ENCODE data around the gene LRRC7.

LRRC7 gene

DNA sequence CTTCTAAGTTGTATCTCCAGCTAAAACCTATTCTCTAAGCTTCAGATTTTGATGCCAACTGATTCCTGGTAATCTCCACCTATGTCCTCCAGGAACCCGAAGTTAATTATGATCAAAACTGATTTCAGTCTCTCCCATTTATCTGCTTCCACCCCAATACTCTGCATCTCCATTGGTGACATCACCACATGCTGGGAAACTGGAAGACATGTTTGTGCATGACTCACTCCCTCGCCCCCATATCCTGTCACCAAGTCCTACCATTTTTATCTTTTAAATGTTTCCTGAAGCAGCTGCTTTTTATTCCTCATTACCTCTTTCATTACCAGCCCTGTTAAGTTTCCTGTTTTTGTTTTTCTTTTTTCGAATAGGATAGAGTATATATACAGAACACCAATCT, 409.2 kb downstream of the LRRC7 start:
- DNase-seq (ENCODE audit: low spot score) = no peak

DNA sequence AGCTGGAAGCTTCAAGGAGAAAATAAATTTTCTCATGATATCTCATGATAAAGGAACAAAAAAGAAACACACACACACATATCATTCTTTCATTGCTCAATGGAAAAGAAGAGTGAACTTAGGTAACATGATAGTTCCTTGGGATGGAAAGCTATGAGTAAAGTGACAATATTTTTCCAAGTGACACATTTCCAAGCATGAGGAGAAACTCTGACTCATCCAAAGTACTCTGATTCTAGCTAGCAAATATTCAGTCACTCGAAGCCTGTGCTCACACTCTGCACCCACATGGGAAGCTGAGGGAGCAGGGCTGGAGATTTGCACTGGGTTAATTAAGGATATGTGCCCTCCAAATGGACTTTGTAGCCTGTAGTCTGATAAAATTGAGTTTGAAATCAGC, 415.3 kb downstream of the LRRC7 start:
- DNase-seq (ENCODE audit: low spot score) = no peak

DNA sequence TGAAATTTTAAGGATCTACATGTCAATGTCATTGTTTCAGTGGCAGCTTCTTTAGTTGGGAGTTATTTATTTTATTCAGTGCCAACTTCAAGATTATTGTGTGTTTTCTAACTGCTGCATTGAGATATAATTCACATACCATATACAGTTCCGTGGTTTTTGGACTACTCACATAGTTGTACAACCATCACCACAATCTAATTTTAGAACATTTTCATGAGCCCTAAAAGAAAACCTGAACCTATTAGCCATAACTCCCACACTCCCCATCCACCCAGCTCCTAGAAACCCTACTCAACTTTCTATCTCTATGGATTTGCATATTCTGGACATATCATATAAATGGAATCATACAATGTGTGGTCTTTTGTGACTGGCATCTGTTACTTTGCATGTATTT, 417.7 kb downstream of the LRRC7 start:
- no peak for DNase-seq (ENCODE audit: low spot score)

DNA sequence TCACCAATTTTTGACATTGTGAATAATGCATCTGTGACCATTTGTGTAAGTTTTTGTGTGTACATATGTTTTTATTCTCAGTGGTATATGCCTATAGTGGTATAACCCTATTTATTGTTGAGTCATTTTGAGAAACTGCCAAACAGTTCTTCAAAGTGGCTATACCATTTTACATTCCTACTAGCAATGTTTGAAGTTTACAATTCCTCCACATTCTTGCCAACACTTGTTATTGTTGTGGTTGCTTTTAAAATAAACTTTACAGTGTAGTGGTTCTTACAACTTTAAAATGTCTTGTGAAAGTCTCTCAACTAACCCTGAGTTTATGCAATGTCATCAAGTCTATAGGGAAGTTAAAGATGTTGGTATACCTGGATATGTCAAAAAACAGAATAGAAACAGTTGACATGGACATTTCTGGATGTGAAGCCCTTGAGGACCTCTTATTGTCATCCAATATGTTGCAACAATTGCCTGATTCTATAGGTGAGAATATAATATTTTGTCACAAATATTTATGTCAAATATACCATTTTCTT, 418.2 kb downstream of the LRRC7 start:
- DNase-seq (ENCODE audit: low spot score) = no peak

DNA sequence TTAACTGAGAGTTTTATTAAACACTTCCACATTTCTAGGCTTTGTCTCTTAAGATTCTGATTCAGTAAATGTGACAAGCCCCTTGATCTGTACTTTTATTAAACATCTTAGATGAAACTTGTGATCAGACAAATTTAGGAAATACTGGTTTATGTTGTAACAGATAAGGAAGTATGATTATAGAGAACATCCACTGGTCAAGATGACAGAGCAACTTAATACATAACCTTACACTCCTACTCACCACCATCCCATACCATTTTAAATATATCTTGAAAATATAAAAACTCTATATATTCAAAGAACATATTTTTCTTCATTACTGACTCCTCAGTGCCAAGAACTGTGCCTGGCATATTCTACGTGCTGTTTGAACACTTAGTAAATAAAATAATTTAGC, 420.2 kb downstream of the LRRC7 start:
- no peak for DNase-seq (ENCODE audit: low spot score)

DNA sequence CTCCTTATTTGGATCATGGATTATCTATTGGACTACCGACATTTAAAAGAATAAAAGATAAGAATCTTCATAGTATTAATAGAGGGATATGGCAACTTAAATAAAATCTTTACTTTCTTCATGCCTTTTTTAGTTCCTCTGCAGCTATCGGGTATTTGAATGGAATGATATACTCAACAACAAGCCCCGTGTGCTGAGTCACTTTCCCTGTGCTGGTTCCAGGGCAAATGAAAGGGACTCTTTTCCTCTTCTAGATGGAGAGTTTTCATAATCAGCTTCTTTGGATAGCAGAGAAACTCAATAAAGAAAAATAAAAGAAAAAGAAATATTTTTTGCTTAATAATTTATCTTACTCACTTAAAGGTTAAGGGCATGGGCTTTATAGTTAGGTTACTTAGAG, 423.9 kb downstream of the LRRC7 start:
- no peak for DNase-seq (ENCODE audit: low spot score)

DNA sequence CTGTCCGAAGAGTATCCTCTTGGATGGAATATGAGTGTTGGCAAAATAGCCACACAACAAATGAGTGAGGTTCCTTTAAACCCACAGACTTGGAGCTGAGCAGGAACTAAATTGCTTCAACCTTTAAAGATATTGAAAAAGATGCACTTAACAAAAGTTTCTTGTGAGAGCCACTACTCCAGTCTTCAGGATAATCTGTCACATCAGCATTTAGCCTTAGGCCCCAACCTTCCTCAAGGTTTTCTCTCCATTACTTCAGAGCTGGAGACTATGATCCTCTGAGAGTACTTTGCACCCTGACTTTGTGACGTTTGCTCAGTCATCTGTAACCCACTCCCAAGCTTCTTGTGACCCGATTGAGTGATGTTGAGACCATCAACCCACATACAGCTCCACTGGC, 424.9 kb downstream of the LRRC7 start:
- DNase-seq (ENCODE audit: low spot score) = no peak

DNA sequence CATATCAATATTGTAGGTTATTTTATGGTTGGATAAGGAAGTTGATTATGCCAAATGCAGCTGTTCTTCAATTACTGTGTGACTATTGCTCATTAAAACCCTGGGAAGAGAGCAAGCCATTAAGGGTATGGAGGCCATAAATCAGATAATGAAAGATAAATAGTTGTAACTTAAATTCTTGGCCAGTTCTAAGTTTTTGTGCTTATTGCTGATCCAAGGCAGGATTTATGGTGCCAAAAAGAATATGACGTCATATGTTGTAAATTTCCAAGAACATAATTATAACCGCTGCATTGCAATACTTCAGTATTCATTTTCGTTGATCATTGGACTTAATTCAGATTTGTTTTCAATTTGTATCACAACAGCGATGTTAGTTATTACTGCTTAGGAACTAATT, 426.1 kb downstream of the LRRC7 start:
- no peak for DNase-seq (ENCODE audit: low spot score)

DNA sequence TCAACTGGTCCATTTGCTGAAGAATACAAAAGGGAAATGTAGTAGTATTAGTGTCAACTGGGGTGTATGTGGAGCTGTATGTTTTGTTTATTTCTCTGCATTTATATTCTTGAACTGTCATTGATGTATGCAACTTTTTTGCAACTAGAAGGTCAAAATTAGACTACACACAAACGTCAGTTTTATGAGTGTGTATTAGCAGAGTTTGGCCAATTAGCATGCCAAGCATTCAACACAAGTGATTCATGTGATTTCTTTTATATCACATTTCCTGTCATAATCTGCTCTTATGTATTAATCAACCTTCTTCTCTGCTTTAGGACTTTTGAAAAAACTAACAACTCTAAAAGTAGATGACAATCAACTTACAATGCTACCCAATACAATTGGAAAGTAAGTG, 426.5 kb downstream of the LRRC7 start:
- DNase-seq (ENCODE audit: low spot score) = no peak

DNA sequence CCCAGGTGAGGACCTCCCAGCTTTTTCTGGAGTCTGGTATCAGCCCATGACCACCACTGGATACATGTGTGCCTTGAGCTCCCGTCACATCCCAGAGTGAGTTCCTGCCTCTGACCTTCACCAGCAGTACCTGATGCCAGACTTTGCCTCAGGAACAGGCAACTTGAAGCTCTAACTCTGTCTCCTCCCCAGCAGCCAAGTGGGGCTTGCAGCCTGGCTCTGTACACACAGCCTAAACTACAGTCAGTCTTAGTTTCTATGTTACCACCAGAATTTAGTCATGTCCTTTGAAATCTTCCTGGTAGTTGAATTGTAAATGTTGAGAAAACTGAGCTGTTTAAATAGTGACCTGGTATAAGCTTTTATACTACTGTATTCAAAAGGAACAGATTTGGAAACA, 431.1 kb downstream of the LRRC7 start:
- DNase-seq (ENCODE audit: low spot score) = no peak

DNA sequence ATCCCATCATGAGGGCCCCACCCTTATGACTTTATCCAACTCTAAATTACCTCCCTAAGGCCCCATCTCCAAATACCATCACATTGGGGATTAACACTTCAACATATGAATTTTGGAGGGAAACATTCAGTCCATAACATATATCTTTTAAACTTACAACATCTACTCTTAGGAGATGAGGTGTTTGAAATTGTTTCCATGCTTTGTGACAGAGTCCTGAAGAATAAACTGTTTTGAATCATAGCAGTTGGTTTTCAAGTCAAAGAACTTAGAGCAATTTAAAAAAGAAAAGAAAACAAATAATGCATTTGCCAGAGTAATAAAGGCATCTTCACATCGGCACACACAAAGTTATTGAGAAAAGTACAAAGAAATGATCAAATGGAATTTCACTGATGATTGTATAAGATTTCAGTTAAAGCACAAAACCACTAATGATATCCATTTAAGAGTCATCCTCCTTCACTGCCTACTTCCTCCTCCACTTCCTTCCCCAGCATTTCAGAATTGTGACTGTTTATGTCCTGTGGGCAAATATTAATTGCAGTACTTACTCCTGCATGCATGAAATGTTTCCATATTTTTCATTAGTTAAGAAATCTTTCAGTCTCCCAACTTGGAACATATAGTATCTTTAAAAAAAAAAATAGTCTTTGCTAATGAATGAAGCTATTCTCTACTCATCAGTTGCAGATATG, 435.6 kb downstream of the LRRC7 start:
- no peak for DNase-seq (ENCODE audit: low spot score)

DNA sequence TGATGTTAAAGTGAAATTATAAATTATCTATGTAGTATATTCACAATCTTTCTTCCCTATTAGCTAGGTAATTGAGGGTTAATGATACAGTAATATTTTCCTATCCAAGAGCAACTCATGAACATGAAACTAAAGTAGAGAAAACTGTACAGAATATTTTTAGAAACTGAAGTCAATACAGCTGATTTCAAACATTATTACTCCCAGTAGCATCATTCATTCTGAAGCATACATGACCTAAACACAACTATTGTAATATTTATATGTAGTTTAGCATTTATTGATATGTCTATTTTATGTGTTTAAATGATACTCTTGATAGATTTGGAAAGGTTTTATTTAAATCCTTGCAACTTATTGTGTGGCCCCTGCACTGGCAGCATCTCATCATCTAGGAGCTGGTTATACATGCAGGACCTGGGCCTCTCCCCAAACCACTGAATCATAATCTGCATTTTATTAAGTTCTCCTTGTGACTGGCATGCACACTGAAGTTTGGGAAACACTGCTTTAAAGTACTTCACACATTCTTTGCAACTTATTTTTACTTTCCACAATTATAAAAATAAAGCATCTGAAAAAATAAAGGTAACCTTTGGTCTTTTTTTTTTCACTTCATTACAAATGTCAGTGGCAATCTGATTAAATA, 437.8 kb downstream of the LRRC7 start:
- no peak for DNase-seq (ENCODE audit: low spot score)

DNA sequence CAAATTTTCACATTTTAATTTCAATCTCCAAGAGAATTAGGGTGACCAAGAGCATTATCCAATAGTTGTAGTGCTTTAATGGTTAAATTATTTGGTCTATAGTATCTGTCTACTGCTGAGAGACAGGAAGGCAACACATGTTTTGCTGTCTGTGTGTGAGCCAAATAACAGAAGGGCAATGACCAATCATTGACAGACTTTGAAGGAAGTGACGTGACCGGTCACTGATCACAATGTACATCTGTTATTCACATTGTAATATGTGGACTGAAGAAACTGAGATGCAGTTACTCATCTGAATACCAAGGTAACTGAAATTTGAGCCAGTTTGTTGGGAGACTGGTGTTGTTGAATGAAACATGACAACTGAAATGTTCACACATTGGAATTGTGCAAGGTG, 440.9 kb downstream of the LRRC7 start:
- DNase-seq (ENCODE audit: low spot score) = no peak

DNA sequence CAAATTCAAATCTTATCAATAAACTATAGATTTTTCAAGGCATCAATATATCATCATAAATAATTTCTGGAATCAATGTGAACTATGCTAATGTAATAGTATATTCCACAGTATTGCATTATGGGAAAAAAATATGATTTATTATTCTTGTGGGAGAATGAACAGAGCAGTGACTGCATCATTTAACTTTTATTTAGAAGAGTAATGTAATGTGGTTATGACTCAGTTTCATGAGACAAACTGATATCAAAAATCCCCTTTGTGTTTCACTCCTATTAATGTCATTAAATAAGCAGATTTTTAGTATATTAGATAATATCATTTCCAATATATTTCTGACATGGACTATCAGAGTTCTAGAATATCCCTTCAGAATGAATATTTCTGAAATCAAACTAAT, 450.0 kb downstream of the LRRC7 start:
- DNase-seq (ENCODE audit: low spot score) = no peak

DNA sequence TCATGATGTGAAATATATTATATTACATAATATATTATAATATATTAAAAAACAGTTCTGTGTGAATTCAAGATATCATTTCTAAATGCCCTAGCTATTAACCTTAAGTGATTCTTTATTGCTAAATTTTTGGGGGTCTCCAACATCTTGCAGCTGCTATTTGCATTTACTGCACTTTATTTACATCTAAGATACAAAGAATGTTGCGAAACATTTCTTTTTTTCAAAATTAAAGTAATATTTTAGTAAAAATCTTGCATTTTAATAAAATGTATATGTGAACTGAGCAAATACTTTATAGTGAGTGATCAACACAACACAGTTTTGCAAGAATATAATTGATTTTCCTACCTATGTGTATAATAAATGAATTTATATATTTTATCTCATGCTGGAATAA, 456.6 kb downstream of the LRRC7 start:
- no peak for DNase-seq (ENCODE audit: low spot score)

DNA sequence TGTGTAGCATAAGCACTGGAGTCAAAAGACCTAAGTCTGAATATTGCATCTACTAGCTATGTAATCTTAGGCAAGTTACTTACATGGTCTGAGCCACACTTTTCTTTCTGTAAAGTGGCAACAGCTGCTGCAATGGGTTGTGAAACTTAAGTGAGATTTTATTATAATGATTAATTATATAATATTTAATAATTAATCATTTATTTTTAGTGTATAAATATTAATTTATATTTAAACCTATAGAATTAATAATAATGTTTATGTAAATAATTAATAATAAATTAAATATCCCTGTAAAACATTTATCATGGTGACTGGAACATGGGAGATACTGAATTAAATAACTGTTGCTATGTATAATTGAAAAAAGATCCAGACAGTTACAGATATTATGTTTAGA, 457.3 kb downstream of the LRRC7 start:
- no peak for DNase-seq (ENCODE audit: low spot score)

DNA sequence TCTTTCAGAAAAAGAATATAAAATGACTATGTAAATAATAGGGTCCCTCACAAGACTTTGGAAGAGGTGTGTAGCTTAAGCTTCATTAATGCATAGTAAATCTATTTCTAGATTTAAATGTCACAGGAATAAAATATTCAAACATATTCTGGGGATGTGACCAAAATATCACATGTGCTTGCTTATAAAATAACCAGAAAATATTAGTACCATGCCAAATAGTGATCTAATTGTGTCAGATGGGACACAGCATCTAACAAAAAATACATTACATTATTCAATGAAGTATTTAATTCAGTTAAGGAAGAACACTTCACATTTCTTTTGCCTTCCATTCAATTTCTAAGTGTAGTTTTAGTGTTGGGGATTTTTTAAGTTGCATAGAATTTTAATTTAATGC, 458.1 kb downstream of the LRRC7 start:
- DNase-seq (ENCODE audit: low spot score) = no peak

DNA sequence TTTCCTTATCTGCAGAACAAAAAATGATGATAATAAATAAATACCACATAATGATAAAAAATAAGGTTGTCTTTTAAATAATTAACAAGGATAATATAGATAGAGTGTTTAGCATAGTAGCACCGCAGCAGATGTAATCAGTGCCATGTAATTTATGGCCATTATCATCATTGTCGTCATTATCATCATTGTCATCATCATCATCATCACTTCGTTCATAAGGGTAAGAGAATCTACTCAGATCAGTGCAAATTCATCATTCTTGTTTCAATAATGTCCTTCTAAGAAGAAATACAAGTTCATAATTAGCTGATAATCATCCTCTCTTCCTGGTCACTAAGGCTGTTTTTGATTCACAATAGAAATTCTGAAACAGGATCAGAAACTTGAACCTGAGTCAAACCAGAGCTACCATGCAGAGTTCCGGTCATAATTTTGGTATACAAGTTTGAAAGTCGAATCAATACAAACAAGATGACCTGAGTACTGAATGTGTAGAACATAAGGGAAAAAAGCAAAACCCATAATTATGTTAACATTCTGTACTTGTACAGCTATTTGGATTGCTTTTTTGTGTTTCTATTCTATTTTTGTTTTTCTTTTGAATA, 465.6 kb downstream of the LRRC7 start:
- no peak for DNase-seq (ENCODE audit: low spot score)

DNA sequence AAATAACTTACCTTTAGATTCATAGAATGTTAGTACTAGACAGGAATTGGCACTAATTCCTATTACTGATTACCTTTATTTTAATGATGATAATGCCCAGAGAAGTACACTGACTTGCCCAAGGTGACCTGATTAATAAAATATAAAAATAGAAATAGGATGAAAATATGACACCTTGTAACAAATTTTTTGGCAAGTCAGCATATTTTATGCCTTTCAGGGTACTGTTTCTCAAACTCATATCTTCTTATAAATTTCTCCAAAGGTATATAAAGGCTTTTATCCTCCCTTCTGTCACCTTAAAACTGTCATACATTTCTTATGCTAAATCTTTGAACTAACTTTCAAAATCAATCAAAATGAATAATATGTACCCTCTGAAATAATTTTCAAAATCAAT, 466.2 kb downstream of the LRRC7 start:
- DNase-seq (ENCODE audit: low spot score) = no peak

DNA sequence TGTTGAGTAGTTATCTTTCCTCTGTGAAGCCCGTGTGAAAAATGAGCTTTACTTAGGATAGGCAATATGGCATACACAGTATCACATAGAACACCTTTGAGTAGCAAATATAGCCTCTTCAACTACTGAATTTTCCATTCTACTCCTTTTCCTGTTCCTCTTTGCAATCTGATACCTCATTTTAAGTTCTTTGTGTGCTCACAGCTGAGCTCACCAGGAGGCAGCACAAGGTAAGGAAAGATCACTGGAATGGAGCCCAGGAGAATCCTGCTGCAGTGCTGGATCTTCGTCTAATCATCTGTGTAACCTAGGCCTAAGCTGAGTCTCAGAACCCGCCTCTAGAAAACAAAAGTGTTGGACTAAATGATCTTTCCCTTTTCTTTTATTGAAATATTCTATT, 466.7 kb downstream of the LRRC7 start:
- DNase-seq (ENCODE audit: low spot score) = no peak

DNA sequence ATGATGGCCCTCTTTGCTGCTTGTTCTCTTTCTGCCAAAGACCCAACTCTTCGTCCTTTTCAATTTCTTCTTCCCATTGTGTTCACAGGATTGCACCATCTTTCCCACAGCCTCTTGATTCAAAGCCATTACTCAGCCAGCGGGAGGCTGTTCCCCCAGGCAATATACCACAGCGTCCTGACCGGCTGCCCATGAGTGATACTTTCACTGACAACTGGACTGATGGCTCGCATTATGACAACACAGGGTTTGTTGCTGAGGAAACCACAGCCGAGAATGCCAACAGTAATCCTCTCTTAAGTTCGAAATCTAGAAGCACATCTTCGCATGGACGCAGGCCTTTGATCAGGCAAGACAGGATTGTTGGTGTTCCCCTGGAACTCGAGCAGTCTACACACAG, 470.3 kb downstream of the LRRC7 start:
- no peak for DNase-seq (ENCODE audit: low spot score)

DNA sequence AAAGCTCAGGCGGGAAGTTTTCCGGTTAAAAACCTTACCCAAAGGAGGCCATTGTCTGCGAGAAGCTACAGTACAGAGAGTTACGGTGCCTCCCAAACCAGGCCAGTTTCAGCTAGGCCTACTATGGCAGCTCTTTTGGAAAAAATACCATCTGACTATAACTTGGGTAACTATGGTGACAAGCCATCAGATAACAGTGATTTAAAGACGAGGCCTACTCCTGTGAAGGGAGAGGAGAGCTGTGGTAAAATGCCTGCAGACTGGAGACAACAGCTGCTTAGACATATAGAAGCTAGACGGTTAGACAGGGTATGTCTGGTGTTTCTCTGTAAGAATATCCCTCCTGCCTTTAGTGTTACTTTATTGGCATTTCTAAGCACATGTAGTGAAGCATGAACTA, 471.8 kb downstream of the LRRC7 start:
- DNase-seq (ENCODE audit: low spot score) = no peak

DNA sequence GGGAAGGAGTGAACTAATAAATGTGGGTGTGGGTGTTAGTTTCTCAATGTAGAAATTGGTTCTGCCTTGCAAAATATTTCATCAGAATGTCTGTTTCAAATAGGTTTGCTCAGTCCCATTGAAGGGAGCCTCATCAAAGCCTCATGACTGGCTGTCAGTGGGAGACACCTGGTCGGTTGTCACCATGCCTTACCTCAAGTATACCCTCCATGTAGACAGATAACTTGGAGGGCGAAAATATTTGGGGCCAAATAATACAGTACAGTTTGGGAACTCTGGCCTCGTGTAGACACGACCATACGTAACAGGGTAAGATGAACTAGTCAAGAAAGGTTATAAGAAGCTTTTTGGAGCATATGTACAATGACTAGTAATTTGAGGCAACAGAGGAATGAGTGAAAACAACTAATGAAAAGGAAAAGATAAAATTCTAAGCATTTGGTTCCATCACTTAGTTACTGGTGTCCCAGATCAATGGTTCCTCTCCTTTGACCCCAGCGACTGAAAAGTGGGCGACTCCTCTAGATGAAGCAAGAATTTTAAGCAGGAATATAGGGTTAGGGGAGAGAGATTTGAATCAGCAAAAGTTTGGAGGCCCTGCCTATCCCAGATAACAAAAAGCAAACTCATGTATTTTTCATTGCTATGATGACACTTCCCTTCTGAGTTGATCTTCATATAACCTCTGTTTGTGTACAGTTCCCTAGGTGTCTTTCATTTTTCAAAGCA, 473.8 kb downstream of the LRRC7 start:
- no peak for DNase-seq (ENCODE audit: low spot score)
